Tibial nerve (tissue), 4 donors: ENCODE measurements around the gene ZNF534.

Experiments
- CTCF ChIP-seq, 5 experiments: fragments of 200-600 bp in 3 of 5; fragments of 450-650 bp in 2 of 5; sonication (generic) in 3 of 5; IDR thresholded peaks; one replicate each; pipeline ENCODE4 v1.5.1; 2016 to 2019; ENCODE audit warnings: antibody characterized with exemption in 5 of 5, mild to moderate bottlenecking in 3 of 5, moderate library complexity in 2 of 5
- EP300 ChIP-seq, 2 donors: sonication (generic); formaldehyde crosslinking; IDR thresholded peaks; one replicate each; pipeline ENCODE4 v1.6.1; 2017; ENCODE audit warnings: antibody characterized with exemption in 2 of 2, mild to moderate bottlenecking in 1 of 2
- POLR2A ChIP-seq, 2 donors: fragments of 450-650 bp; IDR thresholded peaks; one replicate each; pipeline ENCODE4 v1.6.1; 2017; ENCODE audit warnings: antibody characterized with exemption in 2 of 2, mild to moderate bottlenecking in 2 of 2, moderate library complexity in 2 of 2

DNA sequence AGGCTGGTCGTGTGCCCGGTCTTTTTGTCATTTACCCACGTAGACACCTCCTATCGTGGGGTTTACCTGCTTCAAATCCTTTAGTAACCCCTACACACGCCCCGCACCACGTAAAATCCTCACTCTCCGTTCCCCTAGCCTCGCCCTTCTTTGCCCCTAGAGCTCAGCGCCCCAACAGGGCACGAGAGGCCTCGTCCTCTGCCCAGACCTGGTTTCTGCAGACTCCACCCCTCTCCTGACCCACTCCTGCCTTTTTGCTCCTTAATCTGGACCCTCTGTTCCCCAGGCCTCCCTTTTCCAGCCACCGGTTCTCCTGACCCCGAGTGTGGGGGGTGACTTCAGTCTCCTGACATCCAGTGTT, 30.9 kb upstream of the ZNF534 start:
- TF ChIP-seq CTCF (IDR thresholded peaks at IDR 0.05) (no peak), EP300 (IDR thresholded peaks at IDR 0.05) (no peak), POLR2A (IDR thresholded peaks at IDR 0.05) (no peak)
